ENCODE measurements around the gene YWHAB.
"Not testable (repeated sequence)": the region's sequence is repeated elsewhere in the genome, so short reads cannot be mapped to it uniquely, and the experiment has no call there.

Gene YWHAB

DNA sequence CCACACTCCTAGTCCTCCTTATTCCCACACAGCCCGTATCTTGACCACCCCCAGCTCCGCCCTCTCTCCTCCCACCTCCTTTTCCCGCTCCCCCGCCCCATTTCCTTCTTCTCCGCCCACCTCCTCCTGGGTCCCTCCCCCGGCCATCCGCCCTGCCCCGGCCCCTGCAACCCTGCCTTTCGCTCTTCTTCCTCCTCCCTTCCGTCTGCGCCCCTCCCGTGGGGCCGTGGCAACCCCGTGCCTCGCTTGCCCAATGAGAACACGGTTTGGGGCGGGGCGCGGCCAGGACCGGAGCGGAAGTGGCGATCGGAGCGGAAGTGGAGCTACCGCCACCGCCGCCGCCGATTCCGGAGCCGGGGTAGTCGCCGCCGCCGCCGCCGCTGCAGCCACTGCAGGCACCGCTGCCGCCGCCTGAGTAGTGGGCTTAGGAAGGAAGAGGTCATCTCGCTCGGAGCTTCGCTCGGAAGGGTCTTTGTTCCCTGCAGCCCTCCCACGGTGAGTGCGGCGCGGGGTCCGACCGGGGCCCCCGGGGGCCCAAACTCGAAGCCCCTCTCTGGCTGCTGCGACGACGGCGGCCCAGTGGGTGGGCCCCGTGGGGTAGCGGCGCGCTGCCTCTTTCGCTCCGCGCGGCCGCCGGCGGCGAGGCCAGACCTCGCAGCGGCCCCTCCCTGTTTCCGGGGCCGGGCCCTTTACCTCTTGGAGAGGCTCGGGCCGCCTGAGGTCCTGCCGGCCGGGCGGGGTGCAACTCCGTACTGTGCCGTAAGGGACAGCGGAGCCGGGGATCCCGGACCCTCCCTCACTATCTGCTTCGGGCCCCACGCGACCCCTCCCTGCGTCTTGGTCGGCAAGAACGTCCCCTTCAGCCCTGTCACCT lies at the start of gene YWHAB:
Gene YWHAB, plus strand, starts transcription at position 314 of the 874 bp plus-strand sequence. CDS start 15,829 bp downstream, outside the sequence.
- DNase-seq (ENCODE audit: low read depth, low spot score) = peak; percentile 98

DNA sequence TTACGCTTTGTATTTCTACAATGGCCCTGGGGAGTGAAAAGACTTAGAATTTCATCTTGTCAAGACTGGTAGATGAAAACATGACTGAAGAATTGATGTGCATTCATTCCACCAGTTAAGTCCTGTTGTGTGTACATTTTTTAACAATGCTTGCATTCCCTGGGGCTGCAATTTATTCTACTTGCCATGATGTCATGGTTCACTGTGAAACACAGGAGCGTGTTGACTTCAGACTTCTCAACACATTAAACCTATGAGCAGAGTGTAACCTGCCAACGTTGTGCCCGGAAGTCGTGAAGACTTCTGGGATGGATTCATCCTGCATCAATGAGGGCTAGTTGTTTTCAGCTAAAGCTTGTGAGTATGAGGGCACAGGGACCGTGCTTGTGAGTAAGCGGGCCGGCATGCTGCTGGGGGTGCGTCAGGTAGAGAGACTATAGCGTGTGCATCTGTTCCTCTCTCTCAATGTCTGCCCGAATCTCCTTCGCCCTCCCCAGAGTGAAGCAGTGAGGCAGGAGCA lies 48.8 kb upstream of the YWHAB start:
- DNase-seq (ENCODE audit: low read depth, low spot score) = no peak

DNA sequence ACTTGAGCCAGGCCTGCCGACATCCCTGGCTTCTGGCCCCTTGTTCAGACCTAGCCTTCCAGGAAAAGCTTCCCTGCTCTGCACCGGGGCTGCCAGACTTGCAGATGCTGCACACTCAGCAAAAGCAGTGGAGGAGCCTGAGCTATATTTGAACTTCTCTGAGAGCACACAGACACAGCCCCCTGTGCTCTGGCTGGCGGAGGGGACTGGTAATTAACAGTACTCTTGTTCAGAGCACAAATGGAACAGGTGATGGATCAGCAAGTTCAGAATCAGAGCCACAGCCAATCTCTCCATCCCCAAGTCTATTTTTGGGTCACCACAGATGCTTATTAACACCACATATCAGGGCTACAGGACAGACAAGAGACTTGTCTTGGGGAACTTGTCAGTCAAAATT lies 47.6 kb upstream of the YWHAB start:
- no peak for DNase-seq (ENCODE audit: low read depth, low spot score)

DNA sequence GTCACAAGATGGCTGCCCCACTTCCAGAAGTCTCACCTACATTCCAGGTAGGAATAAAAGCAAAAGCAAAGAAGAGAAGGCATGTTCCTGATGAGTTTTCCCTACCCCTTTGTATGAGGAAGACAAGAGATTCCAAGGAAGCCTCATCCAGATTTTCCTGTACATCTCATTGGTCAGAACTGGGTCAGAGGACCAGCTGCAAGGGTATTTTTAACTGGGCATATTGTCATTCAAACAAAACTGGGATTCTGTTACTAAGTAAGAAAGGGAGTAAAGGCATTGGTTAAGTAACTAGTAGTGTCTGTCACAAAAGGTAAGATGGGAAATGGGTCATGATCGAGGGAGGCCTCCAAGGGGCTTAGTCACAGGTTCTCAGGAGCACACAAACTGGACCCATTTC lies 47.0 kb upstream of the YWHAB start:
- DNase-seq (ENCODE audit: low read depth, low spot score) = no peak

DNA sequence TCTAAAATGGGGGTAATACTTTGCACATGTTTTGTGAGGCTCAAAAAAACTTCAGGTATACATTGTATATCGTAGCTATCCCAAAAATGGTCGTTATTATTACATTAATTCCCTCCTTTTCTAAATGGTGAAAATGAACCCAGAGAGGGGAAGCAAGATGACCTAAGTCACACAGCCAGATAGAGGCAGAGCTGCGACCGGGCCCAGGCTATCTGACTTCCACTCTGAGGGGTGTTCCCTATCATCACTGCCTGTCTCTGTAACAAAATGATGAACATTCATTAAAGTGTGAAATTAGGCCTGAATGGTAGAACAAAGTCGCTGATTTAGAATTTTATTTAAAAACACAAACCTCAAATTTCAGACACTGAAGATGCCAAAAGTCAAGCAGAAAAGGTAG lies 46.0 kb upstream of the YWHAB start:
- DNase-seq (ENCODE audit: low read depth, low spot score) = no peak

DNA sequence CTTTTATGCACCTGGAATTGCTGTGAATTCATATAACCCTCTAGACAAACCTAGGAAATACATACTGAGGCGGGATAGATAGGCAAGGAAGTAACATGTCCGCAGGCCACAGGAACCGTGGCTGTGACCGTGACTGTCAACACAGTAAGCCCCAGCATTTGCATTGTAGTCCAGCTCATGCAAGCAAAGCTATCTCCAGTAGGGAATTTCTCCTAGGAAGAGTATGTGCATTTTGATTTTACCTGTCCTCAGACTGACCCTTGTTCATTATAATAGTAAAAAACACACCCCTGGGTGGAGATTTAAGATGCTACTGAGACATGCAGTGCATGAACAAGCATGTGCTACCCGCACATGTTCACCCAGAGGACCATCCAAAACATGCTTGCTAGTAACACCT lies 44.7 kb upstream of the YWHAB start:
- DNase-seq (ENCODE audit: low read depth, low spot score) = no peak

DNA sequence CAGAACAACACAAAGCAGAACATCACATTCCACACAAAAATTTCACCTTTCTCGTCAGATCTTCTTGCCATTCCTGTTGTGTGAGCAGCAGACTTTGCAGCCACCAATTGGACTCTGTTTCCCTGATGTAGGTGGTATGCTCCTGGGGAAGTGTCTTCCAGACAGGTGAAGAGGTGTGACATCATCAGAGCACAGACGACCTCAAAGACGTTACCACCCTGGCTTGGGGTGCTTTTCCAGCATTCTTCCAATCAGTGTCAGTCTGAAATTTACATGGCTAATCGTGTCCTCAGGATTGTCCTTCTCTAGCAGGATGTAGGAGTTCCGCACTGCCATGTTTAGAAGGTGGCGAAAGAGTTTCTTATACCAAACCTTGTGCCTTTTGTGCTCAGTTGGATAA lies 43.5 kb upstream of the YWHAB start:
- DNase-seq (ENCODE audit: low read depth, low spot score) = no peak

DNA sequence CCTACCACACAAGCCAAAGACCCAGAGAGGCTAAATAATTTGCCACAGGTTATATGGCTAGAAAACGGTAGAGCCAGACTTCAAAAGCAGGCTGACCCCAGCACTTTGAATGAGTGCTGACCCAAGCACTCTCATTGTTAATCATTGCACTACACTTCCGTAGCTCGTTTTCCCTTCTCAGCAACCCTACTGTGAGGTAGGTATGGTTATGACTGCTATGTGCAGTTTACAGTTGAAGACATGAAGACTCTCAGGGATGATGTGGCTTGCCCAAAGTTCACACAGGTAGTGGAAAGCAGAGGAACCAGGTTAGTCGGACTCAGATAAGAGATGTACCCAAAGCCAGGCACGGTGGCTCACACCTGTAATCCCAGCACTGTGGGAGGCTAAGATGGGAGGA lies 41.6 kb upstream of the YWHAB start:
- DNase-seq (ENCODE audit: low read depth, low spot score) = no peak

DNA sequence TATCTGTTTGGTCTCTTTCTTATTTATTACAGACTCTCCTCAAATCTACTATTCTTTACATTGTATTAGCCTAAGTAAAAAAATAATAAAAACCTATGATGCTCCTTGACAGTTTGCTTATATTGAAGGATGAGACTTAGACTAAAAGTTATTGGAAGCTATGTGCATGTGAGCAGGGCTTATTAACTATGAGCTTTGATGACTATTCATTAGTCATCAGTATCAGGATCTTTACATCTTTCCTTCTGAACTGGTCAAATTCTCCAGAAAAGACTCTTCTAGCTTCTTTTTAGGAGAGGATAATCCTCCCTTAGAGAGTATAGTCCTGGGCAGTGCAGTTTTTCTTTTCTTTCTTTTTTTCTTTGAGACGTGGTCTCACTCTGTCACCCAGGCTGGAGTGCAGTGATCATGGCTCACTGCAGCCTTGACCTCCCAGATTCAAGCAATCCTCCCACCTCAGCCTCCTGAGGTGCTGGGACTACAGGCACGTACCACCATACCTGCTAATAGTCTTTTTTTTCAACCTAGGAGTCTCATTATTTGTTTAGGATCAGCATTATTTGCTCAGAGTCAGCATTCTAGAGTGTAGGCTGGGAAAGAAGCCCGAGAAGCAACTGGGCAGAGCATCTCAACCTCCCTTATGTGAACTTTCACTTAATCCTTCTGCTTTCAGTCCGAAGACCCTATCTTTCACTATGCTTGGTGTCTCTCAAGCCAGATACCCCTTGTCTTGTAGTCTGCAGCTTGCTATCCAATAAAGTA lies 37.1 kb upstream of the YWHAB start:
- no peak for DNase-seq (ENCODE audit: low read depth, low spot score)

DNA sequence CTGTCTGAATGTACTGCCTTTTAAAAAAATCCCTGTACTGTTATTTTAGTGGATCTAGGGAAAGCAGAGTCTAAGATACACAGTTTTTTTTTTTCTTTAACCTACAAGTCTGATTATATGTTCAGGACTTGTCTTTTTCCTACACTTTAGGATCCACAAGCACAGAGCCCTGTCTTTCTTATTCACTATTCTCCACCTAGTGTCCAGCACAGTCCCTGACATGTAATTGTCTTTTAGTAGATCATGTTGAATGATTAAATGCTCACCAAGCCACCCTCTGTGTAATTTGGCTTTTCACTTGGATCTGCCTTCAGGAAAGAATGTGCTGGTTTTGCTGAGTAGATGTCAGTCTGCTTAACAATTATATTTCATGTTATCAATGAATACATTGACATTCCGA lies 35.8 kb upstream of the YWHAB start:
- DNase-seq (ENCODE audit: low read depth, low spot score) = no peak

DNA sequence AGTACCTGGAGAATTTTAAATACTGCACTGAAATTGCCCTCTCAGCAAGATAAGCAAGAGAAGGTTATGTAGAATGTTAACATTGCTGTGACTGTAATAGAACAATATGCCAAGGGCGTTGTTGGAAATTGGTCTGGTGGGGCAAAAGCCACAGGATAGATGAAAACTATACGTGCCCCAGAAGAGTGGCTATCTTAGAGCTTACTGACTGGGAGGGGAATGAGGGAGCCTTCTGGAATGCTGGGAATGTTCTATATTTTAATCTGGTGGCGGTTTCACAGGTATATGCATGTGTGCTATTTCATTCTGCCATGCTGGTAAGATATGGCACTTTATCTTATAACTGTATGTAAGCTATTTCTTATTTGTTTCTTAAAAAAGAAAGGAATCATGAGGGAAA lies 35.2 kb upstream of the YWHAB start:
- no peak for DNase-seq (ENCODE audit: low read depth, low spot score)

DNA sequence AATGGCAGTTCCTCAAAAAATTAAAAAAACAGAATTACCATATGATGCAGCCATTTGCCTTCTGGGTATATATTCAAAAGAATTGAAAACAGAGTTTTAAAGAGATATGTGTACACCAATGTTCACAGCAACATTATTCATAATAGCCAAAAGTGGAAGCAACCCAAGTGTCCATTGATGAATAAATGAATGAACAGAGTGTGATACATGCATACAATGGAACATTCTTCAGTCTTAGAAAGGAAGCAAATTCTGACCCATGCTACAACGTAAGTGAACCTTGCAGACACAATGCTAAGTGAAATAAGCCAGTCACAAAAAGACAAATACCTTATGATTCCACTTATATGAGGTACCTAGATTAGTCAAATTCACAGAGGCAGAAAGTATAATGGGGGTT lies 34.7 kb upstream of the YWHAB start:
- DNase-seq (ENCODE audit: low read depth, low spot score) = no peak

DNA sequence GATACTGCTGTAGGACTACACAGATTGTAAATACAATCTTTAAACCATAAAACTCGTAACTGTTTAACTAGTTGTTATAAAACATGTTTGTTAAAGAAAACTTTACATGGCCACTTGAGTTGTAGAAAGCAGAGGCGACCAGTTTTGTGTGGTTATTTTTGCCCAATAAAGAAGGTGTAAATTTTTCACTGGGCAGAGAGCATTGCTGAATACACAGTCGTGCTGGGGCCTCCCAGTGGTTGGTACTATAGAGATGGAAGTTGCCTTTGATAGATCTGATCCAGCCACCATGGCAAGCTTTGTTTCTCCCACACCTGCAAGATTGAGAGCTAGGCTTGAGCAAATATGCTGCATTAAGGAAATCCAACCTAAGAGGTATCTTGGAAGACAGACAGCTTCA lies 34.0 kb upstream of the YWHAB start:
- no peak for DNase-seq (ENCODE audit: low read depth, low spot score)

DNA sequence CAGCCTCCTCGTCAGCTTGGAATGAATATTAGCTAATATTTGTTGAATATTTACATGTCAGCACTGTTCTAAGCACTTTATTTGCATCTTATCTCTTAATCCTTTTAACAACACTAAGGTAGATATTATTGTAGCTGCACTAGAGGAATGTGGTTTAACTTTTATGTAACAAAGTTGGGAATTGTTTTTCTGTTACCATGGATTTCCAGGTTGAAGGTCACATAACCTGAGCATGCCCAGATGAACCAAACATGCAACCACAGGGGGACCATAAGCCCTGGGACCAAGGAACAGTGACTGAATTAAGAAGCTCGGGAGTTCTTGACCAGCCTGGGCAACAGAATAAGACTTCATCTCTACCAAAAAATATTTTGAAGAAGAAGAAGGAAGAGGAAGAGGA lies 29.1 kb upstream of the YWHAB start:
- DNase-seq (ENCODE audit: low read depth, low spot score) = no peak

DNA sequence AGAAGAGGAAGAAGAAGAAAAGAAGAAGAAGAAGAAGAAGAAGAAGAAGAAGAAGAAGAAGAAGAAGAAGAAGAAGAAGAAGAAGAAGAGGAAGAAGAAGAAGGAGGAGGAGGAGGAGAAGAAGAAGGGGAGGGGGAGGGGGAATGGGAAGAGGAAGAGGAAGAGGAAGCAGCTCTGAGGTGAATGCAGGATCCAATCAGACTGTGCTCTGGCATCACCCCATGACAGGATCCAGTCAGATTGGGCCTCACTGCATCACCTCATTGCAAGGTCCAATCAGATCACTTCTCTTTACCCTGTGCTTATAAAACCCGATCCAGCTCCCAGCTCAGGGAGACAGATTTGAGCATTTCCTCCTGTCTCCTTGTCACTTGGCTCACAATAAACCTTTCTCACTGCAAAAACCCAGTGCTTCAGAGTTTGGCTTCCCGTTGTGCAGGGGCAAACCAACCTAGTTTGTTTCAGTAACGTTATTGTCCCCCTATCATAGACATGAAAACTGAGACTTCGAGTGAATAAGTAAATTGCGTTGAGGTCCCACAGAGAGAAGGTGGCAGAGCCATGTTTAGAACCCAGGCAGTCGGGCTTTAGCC lies 28.6 kb upstream of the YWHAB start:
- no peak for DNase-seq (ENCODE audit: low read depth, low spot score)

DNA sequence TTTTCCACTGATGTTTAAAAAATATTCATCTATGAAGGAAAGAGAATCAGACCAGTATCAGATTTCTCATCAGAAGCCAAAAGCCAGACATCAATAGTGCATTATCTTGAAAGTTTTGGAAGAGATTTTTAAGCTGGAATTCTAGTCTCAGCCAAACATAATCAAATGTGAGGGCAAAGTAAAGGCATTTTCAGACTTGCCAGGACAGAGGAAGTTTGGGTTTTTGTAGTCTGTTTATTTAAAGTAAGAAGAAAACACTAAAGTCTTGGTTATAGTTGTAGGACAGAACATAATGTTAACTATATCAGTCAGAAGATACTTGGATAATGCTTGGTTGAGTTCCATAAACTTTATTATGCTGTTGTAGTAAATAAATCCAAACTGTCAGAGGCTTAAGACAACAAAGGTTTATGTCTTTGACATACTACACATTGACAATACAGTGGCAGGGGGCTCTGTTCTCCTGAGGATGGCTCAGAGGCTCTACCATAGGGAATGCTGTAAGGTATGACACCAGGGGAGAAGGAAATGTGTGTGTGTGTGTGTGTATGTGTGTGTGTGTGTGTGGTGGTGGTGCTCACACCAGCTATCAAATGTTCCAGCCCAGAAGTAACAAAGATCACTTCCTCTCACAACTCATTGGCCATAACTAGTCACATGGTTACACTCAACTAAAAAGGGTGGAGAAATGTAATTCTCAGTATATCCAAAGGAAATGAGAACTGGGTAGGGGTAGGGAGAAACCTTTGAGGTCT lies 26.7 kb upstream of the YWHAB start:
- DNase-seq (ENCODE audit: low read depth, low spot score) = no peak

DNA sequence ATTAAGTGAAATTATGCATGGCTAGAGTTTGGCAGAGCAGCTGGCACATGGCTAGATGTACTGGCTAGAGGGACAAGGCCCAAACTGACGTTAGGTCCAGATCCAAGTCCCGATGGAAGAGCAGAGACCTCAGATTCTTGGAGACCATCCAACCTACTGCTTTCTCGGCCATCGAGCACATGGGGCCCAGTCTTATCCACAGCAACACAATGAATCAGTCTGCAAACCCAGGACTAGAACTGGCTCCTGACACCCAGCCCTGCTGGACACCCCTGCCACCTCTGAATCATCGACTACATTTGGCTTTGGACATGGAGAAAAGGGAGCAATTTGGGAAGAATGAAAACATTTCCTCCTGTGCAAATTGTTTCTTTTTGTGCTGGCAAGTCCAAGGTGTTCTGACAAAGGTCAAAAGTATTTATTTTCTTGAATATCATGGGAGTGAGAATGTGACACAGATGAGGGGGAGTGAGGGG lies 23.9 kb upstream of the YWHAB start:
- DNase-seq (ENCODE audit: low read depth, low spot score) = no peak

DNA sequence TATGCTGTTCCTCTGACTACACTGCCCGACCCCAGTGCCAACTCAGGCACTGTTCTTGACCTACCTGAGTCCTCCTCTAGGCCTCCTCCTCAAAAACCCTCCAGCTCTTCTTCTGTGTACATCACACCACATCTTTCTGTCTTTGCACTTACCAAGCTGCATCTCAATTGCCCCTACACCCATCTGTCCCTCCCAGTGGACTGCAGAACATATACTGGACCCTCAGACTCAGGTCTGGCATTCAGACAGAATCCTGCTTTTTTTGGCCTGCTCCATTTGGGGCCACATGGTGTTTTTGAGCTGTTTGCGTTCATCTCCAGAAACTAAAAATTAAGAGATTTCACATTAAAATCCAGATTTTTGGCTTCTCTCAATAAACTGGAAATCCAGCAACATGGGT lies 23.2 kb upstream of the YWHAB start:
- DNase-seq (ENCODE audit: low read depth, low spot score) = no peak

DNA sequence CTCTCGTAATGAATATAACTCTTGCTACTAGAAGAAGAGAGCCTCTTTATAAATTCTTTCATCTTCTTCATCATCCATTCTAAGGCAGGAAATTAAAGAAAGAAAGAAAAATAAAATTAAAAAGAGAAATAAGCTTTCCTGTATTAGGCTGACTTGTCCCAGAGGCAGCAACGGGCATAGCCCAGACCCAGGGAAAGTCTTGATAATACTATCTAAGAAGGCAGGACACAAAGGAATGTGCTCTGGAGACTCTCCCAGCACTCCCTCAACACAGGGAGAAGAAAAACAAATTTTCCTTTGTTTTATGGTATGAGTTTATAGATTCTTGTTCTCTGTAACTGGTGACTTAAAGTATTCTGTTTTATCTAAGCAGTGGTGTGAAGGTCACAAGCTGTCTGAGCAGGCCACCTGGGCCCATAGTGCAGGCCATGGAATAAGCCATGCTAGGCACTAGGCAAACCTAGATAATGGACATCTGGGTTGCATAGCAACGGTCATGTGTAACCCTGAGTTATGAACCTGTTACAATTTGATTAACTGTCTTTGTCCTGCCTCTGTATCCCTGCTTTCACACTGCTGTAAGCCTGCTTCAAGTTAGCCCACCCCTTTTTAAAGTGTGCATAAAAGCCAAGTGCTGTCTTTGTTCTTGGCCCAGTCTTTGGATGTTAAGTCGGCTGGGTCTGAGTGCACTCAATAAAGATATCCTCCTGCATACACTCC lies 22.0 kb upstream of the YWHAB start:
- not testable (repeated sequence) for DNase-seq (ENCODE audit: low read depth, low spot score)

DNA sequence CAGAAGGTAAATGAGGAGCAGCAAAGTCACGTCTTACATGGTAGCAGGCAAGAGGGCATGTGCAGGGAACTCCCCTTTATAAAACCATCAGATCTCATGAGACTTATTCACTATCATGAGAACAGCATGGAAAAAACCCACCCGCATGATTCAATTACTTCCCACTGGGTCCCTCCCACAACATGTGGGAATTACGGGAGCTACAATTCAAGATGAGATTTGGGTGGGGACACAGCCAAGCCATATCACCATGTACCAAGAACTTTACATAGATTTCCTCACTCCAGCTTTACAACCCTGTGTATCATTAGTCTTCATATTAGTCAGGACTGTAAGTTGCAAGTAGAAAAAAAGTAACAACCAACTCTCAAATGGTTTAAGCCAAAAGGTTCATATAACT lies 21.0 kb upstream of the YWHAB start:
- not testable (repeated sequence) for DNase-seq (ENCODE audit: low read depth, low spot score)

Measured in activated CD4-positive, CD25-positive, alpha-beta regulatory T cell treated with anti-CD3 and anti-CD28 coated beads, Interleukin-2, amount 50 U/mL, for 16 hours (primary cell).